Right lobe of liver (tissue), 4 donors: Measurements from ENCODE around the gene DOK4.

Experiments
- POLR2A ChIP-seq: fragments of 450-650 bp; IDR thresholded peaks from one replicate; pipeline ENCODE4 v1.6.1; 2017; ENCODE audit warnings: antibody characterized with exemption, mild to moderate bottlenecking
- TF ChIP-seq, protein P1 (sequence below), 4 donors: fragments of 200-600 bp in 3 of 4; fragments of 450-650 bp in 1 of 4; IDR thresholded peaks; one replicate each; pipeline versions ENCODE4 v1.5.1 to v1.8.0; 2016 to 2022; ENCODE audit warnings: antibody characterized with exemption in 4 of 4, mild to moderate bottlenecking in 2 of 4
- donor health status: DM: no; HTN: no; CAD: no.
- donor health status: DM: no; HTN: no; CAD: no.
- donor health status: DM: no; HTN: yes; CAD: no.

DNA sequence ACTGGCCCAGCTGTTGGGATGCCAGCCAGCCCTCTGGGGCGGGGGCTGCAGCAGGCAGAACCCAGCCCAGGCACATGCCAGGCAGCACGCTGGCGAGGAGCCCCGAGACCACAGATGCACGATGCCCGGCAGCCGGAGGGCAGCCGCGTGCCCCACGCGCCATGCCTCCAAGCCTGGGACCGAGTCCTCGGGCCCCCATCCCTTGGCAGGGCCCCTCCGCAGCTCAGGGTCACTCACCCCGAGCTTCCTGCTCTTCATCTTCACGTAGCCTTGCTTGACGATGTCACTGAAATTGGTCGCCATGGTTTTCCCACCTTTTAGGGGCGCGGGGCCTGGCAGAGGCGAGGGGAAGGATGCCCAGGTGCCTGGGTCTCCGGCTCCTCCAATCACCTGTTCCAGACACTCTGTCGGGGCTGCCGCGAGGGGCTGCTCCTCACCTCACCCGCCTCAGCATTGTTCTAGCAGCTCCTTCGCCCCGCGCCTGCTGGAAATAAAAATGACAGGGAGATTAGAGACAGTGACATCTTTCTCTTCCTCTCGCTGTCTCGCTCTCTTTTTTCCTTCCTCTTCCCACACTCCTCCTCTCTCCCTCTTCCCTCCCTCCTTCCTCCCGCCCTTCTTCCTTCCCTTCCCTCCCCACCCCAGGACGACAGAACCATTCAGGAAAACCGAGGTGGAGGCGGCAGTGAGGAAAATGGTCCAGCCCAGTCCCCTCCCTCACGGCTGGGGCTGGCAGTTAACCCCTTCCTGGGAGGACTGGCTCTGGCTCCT is 6.9 kb downstream of the DOK4 start:
- TF ChIP-seq, protein P1, sequence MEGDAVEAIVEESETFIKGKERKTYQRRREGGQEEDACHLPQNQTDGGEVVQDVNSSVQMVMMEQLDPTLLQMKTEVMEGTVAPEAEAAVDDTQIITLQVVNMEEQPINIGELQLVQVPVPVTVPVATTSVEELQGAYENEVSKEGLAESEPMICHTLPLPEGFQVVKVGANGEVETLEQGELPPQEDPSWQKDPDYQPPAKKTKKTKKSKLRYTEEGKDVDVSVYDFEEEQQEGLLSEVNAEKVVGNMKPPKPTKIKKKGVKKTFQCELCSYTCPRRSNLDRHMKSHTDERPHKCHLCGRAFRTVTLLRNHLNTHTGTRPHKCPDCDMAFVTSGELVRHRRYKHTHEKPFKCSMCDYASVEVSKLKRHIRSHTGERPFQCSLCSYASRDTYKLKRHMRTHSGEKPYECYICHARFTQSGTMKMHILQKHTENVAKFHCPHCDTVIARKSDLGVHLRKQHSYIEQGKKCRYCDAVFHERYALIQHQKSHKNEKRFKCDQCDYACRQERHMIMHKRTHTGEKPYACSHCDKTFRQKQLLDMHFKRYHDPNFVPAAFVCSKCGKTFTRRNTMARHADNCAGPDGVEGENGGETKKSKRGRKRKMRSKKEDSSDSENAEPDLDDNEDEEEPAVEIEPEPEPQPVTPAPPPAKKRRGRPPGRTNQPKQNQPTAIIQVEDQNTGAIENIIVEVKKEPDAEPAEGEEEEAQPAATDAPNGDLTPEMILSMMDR (IDR thresholded peaks at IDR 0.05), result no peak
- no peak for TF ChIP-seq POLR2A
